Measurements from ENCODE around the gene SRGAP2B.
"Not testable (repeated sequence)": the region's sequence is repeated elsewhere in the genome, so short reads cannot be mapped to it uniquely, and the experiment has no call there.

DNA sequence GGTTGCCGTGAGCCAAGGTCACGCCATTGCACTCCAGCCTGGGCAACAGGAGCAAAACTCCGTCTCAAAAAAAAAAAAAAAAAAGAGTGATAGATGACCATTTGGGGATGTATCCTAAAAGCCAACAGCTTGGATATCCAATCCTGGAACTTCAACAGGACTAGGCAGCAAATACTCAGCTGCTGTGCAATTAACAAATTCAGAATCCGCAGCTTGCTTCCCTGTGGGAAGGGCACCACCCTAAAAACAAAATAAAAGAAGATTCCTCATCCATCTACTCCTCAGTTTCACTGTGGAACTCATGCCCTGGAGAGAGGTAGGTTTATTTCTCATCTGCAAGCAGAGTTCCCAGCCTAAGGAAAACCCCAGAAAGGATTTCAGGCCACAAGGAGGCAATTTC lies 73.4 kb downstream of the SRGAP2B start:
- TF ChIP-seq, protein P1, sequence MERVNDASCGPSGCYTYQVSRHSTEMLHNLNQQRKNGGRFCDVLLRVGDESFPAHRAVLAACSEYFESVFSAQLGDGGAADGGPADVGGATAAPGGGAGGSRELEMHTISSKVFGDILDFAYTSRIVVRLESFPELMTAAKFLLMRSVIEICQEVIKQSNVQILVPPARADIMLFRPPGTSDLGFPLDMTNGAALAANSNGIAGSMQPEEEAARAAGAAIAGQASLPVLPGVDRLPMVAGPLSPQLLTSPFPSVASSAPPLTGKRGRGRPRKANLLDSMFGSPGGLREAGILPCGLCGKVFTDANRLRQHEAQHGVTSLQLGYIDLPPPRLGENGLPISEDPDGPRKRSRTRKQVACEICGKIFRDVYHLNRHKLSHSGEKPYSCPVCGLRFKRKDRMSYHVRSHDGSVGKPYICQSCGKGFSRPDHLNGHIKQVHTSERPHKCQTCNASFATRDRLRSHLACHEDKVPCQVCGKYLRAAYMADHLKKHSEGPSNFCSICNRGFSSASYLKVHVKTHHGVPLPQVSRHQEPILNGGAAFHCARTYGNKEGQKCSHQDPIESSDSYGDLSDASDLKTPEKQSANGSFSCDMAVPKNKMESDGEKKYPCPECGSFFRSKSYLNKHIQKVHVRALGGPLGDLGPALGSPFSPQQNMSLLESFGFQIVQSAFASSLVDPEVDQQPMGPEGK (tag by site-specific recombination; IDR thresholded peaks at IDR 0.05) = not testable (repeated sequence)
- TF ChIP-seq, protein P2, sequence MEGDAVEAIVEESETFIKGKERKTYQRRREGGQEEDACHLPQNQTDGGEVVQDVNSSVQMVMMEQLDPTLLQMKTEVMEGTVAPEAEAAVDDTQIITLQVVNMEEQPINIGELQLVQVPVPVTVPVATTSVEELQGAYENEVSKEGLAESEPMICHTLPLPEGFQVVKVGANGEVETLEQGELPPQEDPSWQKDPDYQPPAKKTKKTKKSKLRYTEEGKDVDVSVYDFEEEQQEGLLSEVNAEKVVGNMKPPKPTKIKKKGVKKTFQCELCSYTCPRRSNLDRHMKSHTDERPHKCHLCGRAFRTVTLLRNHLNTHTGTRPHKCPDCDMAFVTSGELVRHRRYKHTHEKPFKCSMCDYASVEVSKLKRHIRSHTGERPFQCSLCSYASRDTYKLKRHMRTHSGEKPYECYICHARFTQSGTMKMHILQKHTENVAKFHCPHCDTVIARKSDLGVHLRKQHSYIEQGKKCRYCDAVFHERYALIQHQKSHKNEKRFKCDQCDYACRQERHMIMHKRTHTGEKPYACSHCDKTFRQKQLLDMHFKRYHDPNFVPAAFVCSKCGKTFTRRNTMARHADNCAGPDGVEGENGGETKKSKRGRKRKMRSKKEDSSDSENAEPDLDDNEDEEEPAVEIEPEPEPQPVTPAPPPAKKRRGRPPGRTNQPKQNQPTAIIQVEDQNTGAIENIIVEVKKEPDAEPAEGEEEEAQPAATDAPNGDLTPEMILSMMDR (tag by site-specific recombination; IDR thresholded peaks at IDR 0.05) = not testable (repeated sequence)
- not testable (repeated sequence) for TF ChIP-seq ZNF791 (tag by site-specific recombination; IDR thresholded peaks at IDR 0.05); ZFP3 (tag by site-specific recombination; IDR thresholded peaks at IDR 0.05; ENCODE audit: low read depth); ZNF585B (tag by site-specific recombination; IDR thresholded peaks at IDR 0.05); ZNF501 (tag by site-specific recombination; IDR thresholded peaks at IDR 0.05); TRIM28 (IDR thresholded peaks at IDR 0.05; ENCODE audit: borderline replicate concordance, low read length); REPIN1 (tag by site-specific recombination; IDR thresholded peaks at IDR 0.05; ENCODE audit: low read depth); GLI2 (tag by site-specific recombination; IDR thresholded peaks at IDR 0.05; ENCODE audit: borderline replicate concordance, low read depth); ZNF510 (tag by site-specific recombination; IDR thresholded peaks at IDR 0.05; ENCODE audit: insufficient replicate concordance); ZNF362 (tag by site-specific recombination; IDR thresholded peaks at IDR 0.05); ZNF10 (tag by site-specific recombination; IDR thresholded peaks at IDR 0.05)
- TF ChIP-seq, protein P3, sequence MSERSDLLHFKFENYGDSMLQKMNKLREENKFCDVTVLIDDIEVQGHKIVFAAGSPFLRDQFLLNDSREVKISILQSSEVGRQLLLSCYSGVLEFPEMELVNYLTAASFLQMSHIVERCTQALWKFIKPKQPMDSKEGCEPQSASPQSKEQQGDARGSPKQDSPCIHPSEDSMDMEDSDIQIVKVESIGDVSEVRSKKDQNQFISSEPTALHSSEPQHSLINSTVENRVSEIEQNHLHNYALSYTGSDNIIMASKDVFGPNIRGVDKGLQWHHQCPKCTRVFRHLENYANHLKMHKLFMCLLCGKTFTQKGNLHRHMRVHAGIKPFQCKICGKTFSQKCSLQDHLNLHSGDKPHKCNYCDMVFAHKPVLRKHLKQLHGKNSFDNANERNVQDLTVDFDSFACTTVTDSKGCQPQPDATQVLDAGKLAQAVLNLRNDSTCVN (tag by site-specific recombination; optimal IDR thresholded peaks at IDR 0.05) = not testable (repeated sequence)
- TF ChIP-seq, protein P4, sequence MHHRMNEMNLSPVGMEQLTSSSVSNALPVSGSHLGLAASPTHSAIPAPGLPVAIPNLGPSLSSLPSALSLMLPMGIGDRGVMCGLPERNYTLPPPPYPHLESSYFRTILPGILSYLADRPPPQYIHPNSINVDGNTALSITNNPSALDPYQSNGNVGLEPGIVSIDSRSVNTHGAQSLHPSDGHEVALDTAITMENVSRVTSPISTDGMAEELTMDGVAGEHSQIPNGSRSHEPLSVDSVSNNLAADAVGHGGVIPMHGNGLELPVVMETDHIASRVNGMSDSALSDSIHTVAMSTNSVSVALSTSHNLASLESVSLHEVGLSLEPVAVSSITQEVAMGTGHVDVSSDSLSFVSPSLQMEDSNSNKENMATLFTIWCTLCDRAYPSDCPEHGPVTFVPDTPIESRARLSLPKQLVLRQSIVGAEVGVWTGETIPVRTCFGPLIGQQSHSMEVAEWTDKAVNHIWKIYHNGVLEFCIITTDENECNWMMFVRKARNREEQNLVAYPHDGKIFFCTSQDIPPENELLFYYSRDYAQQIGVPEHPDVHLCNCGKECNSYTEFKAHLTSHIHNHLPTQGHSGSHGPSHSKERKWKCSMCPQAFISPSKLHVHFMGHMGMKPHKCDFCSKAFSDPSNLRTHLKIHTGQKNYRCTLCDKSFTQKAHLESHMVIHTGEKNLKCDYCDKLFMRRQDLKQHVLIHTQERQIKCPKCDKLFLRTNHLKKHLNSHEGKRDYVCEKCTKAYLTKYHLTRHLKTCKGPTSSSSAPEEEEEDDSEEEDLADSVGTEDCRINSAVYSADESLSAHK (tag by site-specific recombination; IDR thresholded peaks at IDR 0.05) = not testable (repeated sequence)

Measured in HEK293 (cell line).